Measurements from ENCODE around the gene DENND5A.
"Not testable (repeated sequence)": the region's sequence is repeated elsewhere in the genome, so short reads cannot be mapped to it uniquely, and the experiment has no call there.

Gene DENND5A

GRCh38 chr11:9264316-9265210, 587 bp downstream of the DENND5A start:
- DNase-seq: no peak

GRCh38 chr11:9263840-9264315, 1.3 kb downstream of the DENND5A start:
- no peak for DNase-seq

- DNase-seq: not testable (repeated sequence)
Measured at GRCh38 chr11:9260838-9261146, 4.4 kb downstream of the DENND5A start.

- no peak for DNase-seq
Measured at GRCh38 chr11:9259981-9260837, 4.9 kb downstream of the DENND5A start.

- DNase-seq: not testable (repeated sequence)
Measured at GRCh38 chr11:9258279-9258678, 6.9 kb downstream of the DENND5A start.

GRCh38 chr11:9254416-9254815, 10.7 kb downstream of the DENND5A start:
- no peak for DNase-seq

- DNase-seq: no peak
Measured at GRCh38 chr11:9253086-9253485, 12.1 kb downstream of the DENND5A start.

GRCh38 chr11:9251311-9251710, 13.8 kb downstream of the DENND5A start:
- no peak for DNase-seq

- DNase-seq: no peak
Measured at GRCh38 chr11:9250139-9250582, 15.0 kb downstream of the DENND5A start.

GRCh38 chr11:9249252-9249651, 15.9 kb downstream of the DENND5A start:
- no peak for DNase-seq

- no peak for DNase-seq
Measured at GRCh38 chr11:9247863-9248262, 17.3 kb downstream of the DENND5A start.

- not testable (repeated sequence) for DNase-seq
Measured at GRCh38 chr11:9236242-9236641, 28.9 kb downstream of the DENND5A start.

- no peak for DNase-seq
Measured at GRCh38 chr11:9232482-9232881, 32.7 kb downstream of the DENND5A start.

- no peak for DNase-seq
Measured at GRCh38 chr11:9231848-9232177, 33.3 kb downstream of the DENND5A start.

GRCh38 chr11:9230296-9230695, 34.9 kb downstream of the DENND5A start:
- DNase-seq: no peak

- no peak for DNase-seq
Measured at GRCh38 chr11:9228091-9228490, 37.1 kb downstream of the DENND5A start.

GRCh38 chr11:9225748-9226298, 39.3 kb downstream of the DENND5A start:
- no peak for DNase-seq

GRCh38 chr11:9222654-9223053, 42.5 kb downstream of the DENND5A start:
- no peak for DNase-seq

GRCh38 chr11:9220853-9221252, 44.3 kb downstream of the DENND5A start:
- DNase-seq: not testable (repeated sequence)

- no peak for DNase-seq
Measured at GRCh38 chr11:9219572-9219971, 45.6 kb downstream of the DENND5A start.

GRCh38 chr11:9219115-9219514, 46.0 kb downstream of the DENND5A start:
- no peak for DNase-seq

GRCh38 chr11:9214765-9215164, 50.4 kb downstream of the DENND5A start:
- no peak for DNase-seq

- no peak for DNase-seq
Measured at GRCh38 chr11:9211322-9211721, 53.8 kb downstream of the DENND5A start.

- DNase-seq: no peak
Measured at GRCh38 chr11:9210922-9211320, 54.2 kb downstream of the DENND5A start.

Data from NCI-H748 treated with DMSO at 0.1 percent for 48 hours (cell line).